Testis (tissue), 2 donors: ENCODE data around the gene ZNF487.

Source experiments
- CTCF ChIP-seq, 3 experiments: fragments of 450-650 bp in 2 of 3; fragments of 200-600 bp in 1 of 3; sonication (generic) in 1 of 3; IDR thresholded peaks; one replicate each; pipeline ENCODE4 v1.5.1; 2016 to 2019; ENCODE audit warnings: antibody characterized with exemption in 3 of 3, mild to moderate bottlenecking in 2 of 3, moderate library complexity in 1 of 3
- POLR2A ChIP-seq: fragments of 450-650 bp; IDR thresholded peaks from one replicate; pipeline ENCODE4 v1.6.1; 2017; ENCODE audit warnings: antibody characterized with exemption, mild to moderate bottlenecking, moderate library complexity

DNA sequence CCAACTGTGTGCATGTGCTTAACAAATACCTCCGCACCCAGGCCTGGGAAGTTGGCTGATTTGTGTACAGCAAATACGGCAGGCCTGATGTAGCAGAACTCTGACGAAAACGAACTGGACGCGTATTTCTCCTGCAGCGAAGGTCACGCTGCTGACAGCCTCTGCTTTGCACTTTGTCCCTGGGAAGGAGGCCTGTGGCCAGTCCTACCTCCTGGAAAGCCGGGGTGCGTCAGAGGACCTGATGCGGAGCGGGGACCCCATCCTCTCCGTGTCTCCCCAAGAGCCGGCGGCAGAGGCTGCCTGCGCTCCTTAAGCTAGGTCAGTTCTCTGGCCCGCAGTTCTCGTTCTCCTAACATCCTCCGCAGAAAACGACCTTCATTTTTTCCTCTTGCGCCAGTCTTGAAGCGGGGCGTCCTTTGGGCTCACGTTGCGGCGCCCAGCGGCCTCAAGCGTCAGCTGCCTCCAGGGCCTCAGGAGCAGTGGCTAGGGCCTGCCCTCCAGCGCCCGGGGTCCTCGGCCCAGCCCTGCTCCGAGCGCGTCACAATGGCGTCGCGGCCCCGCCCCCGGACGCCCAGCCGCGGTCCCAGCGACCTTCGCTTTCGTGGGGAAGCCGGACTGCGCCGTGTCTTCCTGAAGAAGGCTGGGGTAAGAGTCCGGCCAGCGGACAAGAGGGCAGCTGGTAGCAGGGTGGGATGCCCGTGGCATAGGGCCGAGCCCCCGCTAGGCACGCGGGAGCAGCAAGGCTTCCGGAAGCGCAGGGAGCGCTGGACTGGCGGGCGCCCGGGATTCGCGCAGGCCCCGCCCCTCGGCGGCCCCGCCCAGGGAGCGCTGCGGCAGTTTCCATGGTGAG lies at the start of gene ZNF487:
- TF ChIP-seq CTCF (IDR thresholded peaks at IDR 0.05) (no peak), POLR2A (peak; percentile 46)
